Esophagus squamous epithelium (tissue), 4 donors: Measurements from ENCODE around the gene ZNF430.

Source experiments
- POLR2A ChIP-seq, 4 donors: fragments of 450-650 bp; IDR thresholded peaks; one replicate each; pipeline ENCODE4 v1.6.1; 2017; ENCODE audit warnings: antibody characterized with exemption in 4 of 4, mild to moderate bottlenecking in 4 of 4, moderate library complexity in 3 of 4
- TF ChIP-seq, protein P1 (sequence below), 6 experiments: fragments of 450-650 bp in 4 of 6; fragments of 200-600 bp in 2 of 6; sonication (generic) in 2 of 6; IDR thresholded peaks; one replicate each; pipeline ENCODE4 v1.5.1; 2016 to 2019; ENCODE audit warnings: antibody characterized with exemption in 6 of 6, mild to moderate bottlenecking in 4 of 6, moderate library complexity in 4 of 6

DNA sequence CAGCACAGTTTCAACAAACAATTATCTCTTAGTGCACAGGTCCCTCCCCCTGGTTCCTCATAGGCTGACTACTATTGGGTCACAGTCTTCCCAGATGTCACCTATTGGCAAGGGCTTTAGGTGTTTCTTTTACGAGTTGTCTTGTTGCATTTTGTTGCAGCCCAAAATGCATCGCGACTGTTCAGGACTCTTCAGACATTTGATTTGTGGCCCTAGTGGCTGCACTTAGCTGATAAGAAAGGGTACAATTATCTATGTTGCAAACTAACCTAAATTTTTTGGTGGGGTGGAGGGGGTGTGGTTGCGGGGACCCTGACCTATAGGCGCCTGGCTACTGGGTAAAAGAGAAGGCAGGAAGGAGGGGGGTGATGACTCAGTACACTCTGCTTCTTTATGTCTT is 32.4 kb downstream of the ZNF430 start:
- TF ChIP-seq, protein P1, sequence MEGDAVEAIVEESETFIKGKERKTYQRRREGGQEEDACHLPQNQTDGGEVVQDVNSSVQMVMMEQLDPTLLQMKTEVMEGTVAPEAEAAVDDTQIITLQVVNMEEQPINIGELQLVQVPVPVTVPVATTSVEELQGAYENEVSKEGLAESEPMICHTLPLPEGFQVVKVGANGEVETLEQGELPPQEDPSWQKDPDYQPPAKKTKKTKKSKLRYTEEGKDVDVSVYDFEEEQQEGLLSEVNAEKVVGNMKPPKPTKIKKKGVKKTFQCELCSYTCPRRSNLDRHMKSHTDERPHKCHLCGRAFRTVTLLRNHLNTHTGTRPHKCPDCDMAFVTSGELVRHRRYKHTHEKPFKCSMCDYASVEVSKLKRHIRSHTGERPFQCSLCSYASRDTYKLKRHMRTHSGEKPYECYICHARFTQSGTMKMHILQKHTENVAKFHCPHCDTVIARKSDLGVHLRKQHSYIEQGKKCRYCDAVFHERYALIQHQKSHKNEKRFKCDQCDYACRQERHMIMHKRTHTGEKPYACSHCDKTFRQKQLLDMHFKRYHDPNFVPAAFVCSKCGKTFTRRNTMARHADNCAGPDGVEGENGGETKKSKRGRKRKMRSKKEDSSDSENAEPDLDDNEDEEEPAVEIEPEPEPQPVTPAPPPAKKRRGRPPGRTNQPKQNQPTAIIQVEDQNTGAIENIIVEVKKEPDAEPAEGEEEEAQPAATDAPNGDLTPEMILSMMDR (IDR thresholded peaks at IDR 0.05): no peak
- no peak for TF ChIP-seq POLR2A (IDR thresholded peaks at IDR 0.05)
